Posterior vena cava (tissue), 2 donors: Measurements from ENCODE around the gene PDE4D. TPM values are rescaled to one million over a fixed set of nuclear protein-coding genes. Genes with fewer than 3 reads are reported as not detected.

Experiments used
- DNase-seq: peaks from one replicate; pipeline ENCODE4 v3.0.0-alpha.2; 2020; ENCODE audit warnings: low spot score
- intact Hi-C, 2 donors: fragments of 100-400 bp; cut with DNase I; formaldehyde crosslinking; loops; one replicate each; pipeline versions ENCODE4 v1.14.1 to v1.14.2; 2022 to 2023
- total RNA-seq, 2 donors: library from RNA; stranded (reverse); fragmentation: NEBNext Ultra II Directional; extraction: Animal tissue kit (Norgen Biotek cat#: 25700); gene quantifications; one replicate each; pipeline ENCODE4 v1.2.1, GENCODE V29; 2021
- donor health status: DM: yes; HTN: yes; CAD: no.
- donor health status: DM: yes; HTN: yes; CAD: no.

The PDE4D gene
- total RNA-seq, 2 donors from 2014 or later, result 72.4 to 106 TPM

GRCh38 chr5:59648949-59649921 lies 244.3 kb downstream of the PDE4D start:
- intact Hi-C loops, result no loop called here
- no peak for DNase-seq

GRCh38 chr5:59648038-59648831 lies 245.3 kb downstream of the PDE4D start:
- intact Hi-C loops, result no loop called here

GRCh38 chr5:59645380-59645779 lies 248.1 kb downstream of the PDE4D start:
- intact Hi-C loops, result no loop called here
- no peak for DNase-seq

More at GRCh38 chr5:59648038-59648831, 245.3 kb downstream of the PDE4D start:
- DNase-seq, result no peak

GRCh38 chr5:59640411-59640810 lies 253.1 kb downstream of the PDE4D start:
- DNase-seq, result peak; percentile 46
- intact Hi-C loops, result no loop called here

GRCh38 chr5:59637884-59638580 lies 255.5 kb downstream of the PDE4D start:
- DNase-seq, result no peak
- intact Hi-C loops, result no loop called here

GRCh38 chr5:59629561-59629960 lies 264.0 kb downstream of the PDE4D start:
- intact Hi-C loops, result no loop called here
- DNase-seq, result no peak

GRCh38 chr5:59628062-59628828 lies 265.3 kb downstream of the PDE4D start:
- DNase-seq, result no peak

GRCh38 chr5:59624898-59625297 lies 268.6 kb downstream of the PDE4D start:
- intact Hi-C loops, result no loop called here
- DNase-seq, result no peak

More at GRCh38 chr5:59628062-59628828, 265.3 kb downstream of the PDE4D start:
- intact Hi-C loops, result no loop called here

- no peak for DNase-seq
- intact Hi-C loops, result no loop called here
Measured at GRCh38 chr5:59622848-59623247, 270.7 kb downstream of the PDE4D start.

GRCh38 chr5:59621477-59621876 lies 272.0 kb downstream of the PDE4D start:
- intact Hi-C loops, result no loop called here
- DNase-seq, result no peak

GRCh38 chr5:59620535-59621212 lies 272.9 kb downstream of the PDE4D start:
- intact Hi-C loops, result no loop called here
- DNase-seq, result no peak

GRCh38 chr5:59618644-59619043 lies 274.9 kb downstream of the PDE4D start:
- no peak for DNase-seq
- intact Hi-C loops, result no loop called here

GRCh38 chr5:59617186-59617771 lies 276.2 kb downstream of the PDE4D start:
- DNase-seq, result no peak
- intact Hi-C loops, result no loop called here

GRCh38 chr5:59616413-59616812 lies 277.1 kb downstream of the PDE4D start:
- intact Hi-C loops, result no loop called here
- DNase-seq, result no peak

- intact Hi-C loops, result no loop called here
- no peak for DNase-seq
Measured at GRCh38 chr5:59615272-59615671, 278.3 kb downstream of the PDE4D start.

GRCh38 chr5:59609501-59610265 lies 283.8 kb downstream of the PDE4D start:
- intact Hi-C loops, result no loop called here
- DNase-seq, result no peak

GRCh38 chr5:59608745-59609144 lies 284.8 kb downstream of the PDE4D start:
- intact Hi-C loops, result no loop called here
- no peak for DNase-seq
